Neural progenitor cell (in vitro differentiated cells): ENCODE results near the gene SUSD6. TPM values are rescaled to one million over a fixed set of nuclear protein-coding genes. Genes with fewer than 3 reads are reported as not detected.

Experiments used
- DNase-seq: peaks from one replicate; pipeline ENCODE4 v3.0.0-alpha.2; 2016; ENCODE audit warnings: low spot score
- H2AFZ ChIP-seq: fragments of 200-600 bp; sonication (generic); replicated peaks from 2 replicates; pipeline ENCODE4 v1.6.1; 2016; ENCODE audit warnings: antibody characterized with exemption
- H3F3A ChIP-seq: fragments of 200-600 bp; sonication (generic); 2 replicates; pipeline ENCODE4 v1.6.1; 2016; ENCODE audit warnings: antibody characterized with exemption, low read depth
- H3K27ac ChIP-seq: fragments of 200-600 bp; sonication (generic); 2 replicates; pipeline ENCODE4 v1.5.1; 2016; ENCODE audit warnings: mild to moderate bottlenecking
- H3K27me3 ChIP-seq: fragments of 200-600 bp; sonication (generic); 2 replicates; pipeline ENCODE4 v1.6.1; 2016; ENCODE audit warnings: mild to moderate bottlenecking, moderate library complexity
- H3K36me3 ChIP-seq: fragments of 200-600 bp; sonication (generic); 2 replicates; pipeline ENCODE4 v1.5.1; 2016
- H3K4me1 ChIP-seq: fragments of 200-600 bp; sonication (generic); 2 replicates; pipeline ENCODE4 v1.6.1; 2016; ENCODE audit warnings: mixed run types
- H3K4me2 ChIP-seq: fragments of 200-600 bp; sonication (generic); 2 replicates; pipeline ENCODE4 v1.6.1; 2016
- H3K4me3 ChIP-seq: fragments of 200-600 bp; sonication (generic); 2 replicates; pipeline ENCODE4 v1.5.1; 2016
- H3K79me2 ChIP-seq: fragments of 200-600 bp; sonication (generic); 2 replicates; pipeline ENCODE4 v1.6.1; 2016; ENCODE audit warnings: low read depth
- H3K9ac ChIP-seq: fragments of 200-600 bp; sonication (generic); 2 replicates; pipeline ENCODE4 v1.6.1; 2016
- H3K9me3 ChIP-seq: fragments of 200-600 bp; sonication (generic); 2 replicates; pipeline ENCODE4 v1.5.1; 2016; ENCODE audit warnings: low read depth
- H4K20me1 ChIP-seq: fragments of 200-600 bp; sonication (generic); 2 replicates; pipeline ENCODE4 v1.6.1; 2016; ENCODE audit warnings: low read depth
- H3K27ac Mint-ChIP-seq: 3 replicates; pipeline ENCODE4 v1.8.0; 2021; ENCODE audit warnings: mixed read lengths
- H3K27me3 Mint-ChIP-seq: 2 replicates; pipeline ENCODE4 v1.8.0; 2022; ENCODE audit warnings: low read depth, mild to moderate bottlenecking, inconsistent platforms, moderate library complexity, mixed read lengths; ENCODE audit not compliant: insufficient read depth
- H3K36me3 Mint-ChIP-seq: 3 replicates; pipeline ENCODE4 v1.8.0; 2021; ENCODE audit warnings: mixed read lengths
- H3K4me1 Mint-ChIP-seq: 3 replicates; pipeline ENCODE4 v1.8.0; 2021; ENCODE audit warnings: mixed read lengths
- H3K4me3 Mint-ChIP-seq: 3 replicates; pipeline ENCODE4 v1.8.0; 2021; ENCODE audit warnings: mild to moderate bottlenecking, moderate library complexity, mixed read lengths
- H3K9me3 Mint-ChIP-seq: 3 replicates; pipeline ENCODE4 v1.8.0; 2020; ENCODE audit warnings: mixed read lengths
- EZH2 ChIP-seq: fragments of 200-600 bp; sonication (generic); IDR thresholded peaks from 2 replicates; pipeline ENCODE4 v1.6.1; 2017; ENCODE audit warnings: antibody characterized with exemption, mild to moderate bottlenecking, moderate library complexity
- EZH2phosphoT487 ChIP-seq: fragments of 200-600 bp; sonication (generic); IDR thresholded peaks from 2 replicates; pipeline ENCODE4 v1.6.1; 2017; ENCODE audit warnings: antibody characterized with exemption
- total RNA-seq: library from RNA; depleted of rRNA; stranded (reverse); fragments of >200 nt; gene quantifications from 2 replicates; pipeline ENCODE4 v1.2.3, GENCODE V29; 2015; ENCODE audit warnings: low replicate concordance
- TF ChIP-seq, protein P1 (sequence below): fragments of 200-600 bp; sonication (generic); IDR thresholded peaks from 2 replicates; pipeline ENCODE4 v1.5.1; 2017; ENCODE audit warnings: antibody characterized with exemption, mild to moderate bottlenecking

SUSD6 gene
- total RNA-seq, 1 donor from 2014 or later = 6.3 TPM

DNA sequence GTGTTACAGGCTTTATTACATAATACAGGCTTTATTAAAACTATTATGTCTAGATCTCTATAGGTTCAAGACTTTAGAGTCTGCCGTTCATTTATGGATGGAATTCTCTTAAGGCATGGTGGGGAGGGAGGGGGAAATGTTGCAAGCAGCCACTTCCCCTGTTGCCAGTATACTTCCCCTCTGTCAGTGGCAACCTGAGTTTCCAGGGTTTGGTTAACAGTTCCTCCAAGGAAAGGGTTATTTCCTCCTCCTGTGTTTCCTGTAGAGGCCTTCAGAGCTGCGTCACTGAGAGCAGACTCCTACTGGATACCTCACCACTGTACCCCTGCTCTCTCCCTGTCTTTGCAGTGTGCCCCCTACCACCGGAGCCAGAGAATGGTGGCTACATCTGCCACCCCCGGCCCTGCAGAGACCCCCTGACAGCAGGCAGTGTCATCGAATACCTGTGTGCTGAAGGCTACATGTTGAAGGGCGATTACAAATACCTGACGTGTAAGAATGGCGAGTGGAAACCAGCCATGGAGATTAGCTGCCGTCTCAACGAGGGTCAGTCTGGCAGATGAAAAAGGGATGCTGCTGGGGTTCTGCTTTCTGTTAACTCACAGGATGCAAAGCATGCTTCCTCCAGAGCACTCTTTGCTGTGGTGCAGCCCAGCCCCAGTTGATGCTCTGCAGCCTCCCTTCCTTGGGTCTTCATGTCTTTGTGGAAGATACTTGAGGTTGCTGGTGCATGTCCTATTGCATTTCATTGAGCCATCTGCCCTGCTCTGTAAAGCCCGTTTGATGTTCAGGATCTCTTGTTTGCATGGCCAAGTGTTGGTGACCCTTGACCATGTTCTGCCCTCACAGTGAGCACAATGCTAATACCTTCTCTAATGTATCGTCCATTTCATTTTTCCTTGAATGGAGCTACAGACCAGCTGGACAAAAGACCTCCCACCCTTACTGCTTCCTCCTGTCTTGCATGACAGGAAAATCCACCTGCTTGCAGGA lies 91.9 kb downstream of the SUSD6 start:
- no peak for DNase-seq
- H3K9ac ChIP-seq = no peak overlapping the region
- no peak overlapping the region for H2AFZ ChIP-seq
- Mint-ChIP-seq H3K9me3 (no peaks in the 10 kb centered on the region), H3K36me3 (peaks cover 2% of the 10 kb centered on the region), H3K27me3 (no peaks in the 10 kb centered on the region), H3K4me3 (no peak overlapping the region), H3K27ac (peak overlapping the region; percentile 10), H3K4me1 (peaks cover 49% of the 10 kb centered on the region)
- H3K4me3 ChIP-seq = no peak overlapping the region
- no peaks in the 10 kb centered on the region for H3K9me3 ChIP-seq
- H3K4me1 ChIP-seq = peaks cover 32% of the 10 kb centered on the region
- no peaks in the 10 kb centered on the region for H4K20me1 ChIP-seq
- peaks cover 27% of the 10 kb centered on the region for H3F3A ChIP-seq
- no peak overlapping the region for H3K27ac ChIP-seq
- peaks cover 3% of the 10 kb centered on the region for H3K79me2 ChIP-seq
- TF ChIP-seq, protein P1, sequence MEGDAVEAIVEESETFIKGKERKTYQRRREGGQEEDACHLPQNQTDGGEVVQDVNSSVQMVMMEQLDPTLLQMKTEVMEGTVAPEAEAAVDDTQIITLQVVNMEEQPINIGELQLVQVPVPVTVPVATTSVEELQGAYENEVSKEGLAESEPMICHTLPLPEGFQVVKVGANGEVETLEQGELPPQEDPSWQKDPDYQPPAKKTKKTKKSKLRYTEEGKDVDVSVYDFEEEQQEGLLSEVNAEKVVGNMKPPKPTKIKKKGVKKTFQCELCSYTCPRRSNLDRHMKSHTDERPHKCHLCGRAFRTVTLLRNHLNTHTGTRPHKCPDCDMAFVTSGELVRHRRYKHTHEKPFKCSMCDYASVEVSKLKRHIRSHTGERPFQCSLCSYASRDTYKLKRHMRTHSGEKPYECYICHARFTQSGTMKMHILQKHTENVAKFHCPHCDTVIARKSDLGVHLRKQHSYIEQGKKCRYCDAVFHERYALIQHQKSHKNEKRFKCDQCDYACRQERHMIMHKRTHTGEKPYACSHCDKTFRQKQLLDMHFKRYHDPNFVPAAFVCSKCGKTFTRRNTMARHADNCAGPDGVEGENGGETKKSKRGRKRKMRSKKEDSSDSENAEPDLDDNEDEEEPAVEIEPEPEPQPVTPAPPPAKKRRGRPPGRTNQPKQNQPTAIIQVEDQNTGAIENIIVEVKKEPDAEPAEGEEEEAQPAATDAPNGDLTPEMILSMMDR = no peak
- TF ChIP-seq EZH2 (no peak), EZH2phosphoT487 (no peak)
- H3K4me2 ChIP-seq = no peak overlapping the region
- no peaks in the 10 kb centered on the region for H3K36me3 ChIP-seq
- H3K27me3 ChIP-seq = no peaks in the 10 kb centered on the region

DNA sequence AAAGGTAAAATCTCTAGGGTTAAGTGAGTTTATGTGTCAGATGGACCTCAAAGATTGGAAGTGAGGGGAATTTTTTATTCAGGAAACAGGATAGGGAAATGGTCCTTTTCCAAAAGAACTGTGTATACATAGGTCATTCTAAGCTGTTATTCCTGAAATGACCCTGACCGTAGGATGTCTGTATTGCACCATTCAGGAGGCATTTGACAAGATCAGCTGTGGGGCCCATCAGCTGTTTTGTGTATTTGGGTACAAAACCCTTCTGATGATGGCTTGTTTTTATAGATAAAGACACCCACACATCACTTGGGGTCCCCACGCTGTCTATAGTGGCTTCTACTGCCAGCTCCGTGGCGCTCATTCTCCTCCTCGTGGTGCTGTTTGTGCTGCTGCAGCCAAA lies 92.9 kb downstream of the SUSD6 start:
- Histone ChIP-seq H3K9ac (no peak overlapping the region), H3K4me2 (no peak overlapping the region), H3F3A (peaks cover 26% of the 10 kb centered on the region), H3K79me2 (no peaks in the 10 kb centered on the region), H3K4me1 (peaks cover 35% of the 10 kb centered on the region), H3K9me3 (no peaks in the 10 kb centered on the region), H4K20me1 (no peaks in the 10 kb centered on the region), H2AFZ (no peak overlapping the region), H3K36me3 (no peaks in the 10 kb centered on the region), H3K4me3 (no peak overlapping the region), H3K27me3 (no peaks in the 10 kb centered on the region), H3K27ac (no peak overlapping the region)
- H3K27ac Mint-ChIP-seq = no peak overlapping the region
- TF ChIP-seq EZH2 = no peak
- TF ChIP-seq, protein P1 = no peak
- TF ChIP-seq EZH2phosphoT487 = no peak
- peaks cover 3% of the 10 kb centered on the region for H3K27me3 Mint-ChIP-seq
- H3K9me3 Mint-ChIP-seq = no peaks in the 10 kb centered on the region
- no peak for DNase-seq
- H3K4me3 Mint-ChIP-seq = no peak overlapping the region
- peaks cover 2% of the 10 kb centered on the region for H3K36me3 Mint-ChIP-seq
- H3K4me1 Mint-ChIP-seq = peaks cover 53% of the 10 kb centered on the region

DNA sequence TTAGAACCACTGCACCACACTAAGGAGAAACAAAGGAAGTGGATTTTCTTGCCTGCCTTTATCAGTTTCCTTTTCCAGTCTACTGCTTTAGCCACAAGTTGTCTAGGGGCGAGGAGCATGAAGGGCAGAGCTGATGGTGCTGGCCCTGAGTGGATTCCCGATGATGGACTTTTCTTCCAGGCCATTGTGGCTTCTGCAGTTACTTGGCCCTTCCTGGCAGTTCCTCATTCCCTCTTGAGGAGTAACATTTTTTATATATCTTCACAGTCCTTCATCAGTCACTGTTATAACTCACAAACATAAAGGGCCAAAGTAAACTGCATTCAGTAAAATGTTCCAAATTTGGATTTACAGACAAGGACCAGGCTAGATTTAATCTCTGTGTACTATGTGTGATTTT lies 94.3 kb downstream of the SUSD6 start:
- H3K4me2 ChIP-seq = no peak overlapping the region
- H4K20me1 ChIP-seq = no peaks in the 10 kb centered on the region
- H3K79me2 ChIP-seq = no peaks in the 10 kb centered on the region
- H3K27me3 ChIP-seq = no peaks in the 10 kb centered on the region
- TF ChIP-seq EZH2phosphoT487 (no peak), EZH2 (no peak)
- TF ChIP-seq, protein P1 = no peak
- H3K4me3 ChIP-seq = no peak overlapping the region
- no peaks in the 10 kb centered on the region for H3K36me3 ChIP-seq
- Mint-ChIP-seq H3K4me3 (no peak overlapping the region), H3K27me3 (peaks cover 3% of the 10 kb centered on the region), H3K4me1 (peaks cover 57% of the 10 kb centered on the region), H3K27ac (no peak overlapping the region), H3K36me3 (peaks cover 2% of the 10 kb centered on the region), H3K9me3 (no peaks in the 10 kb centered on the region)
- H2AFZ ChIP-seq = no peak overlapping the region
- peaks cover 32% of the 10 kb centered on the region for H3K4me1 ChIP-seq
- no peak overlapping the region for H3K9ac ChIP-seq
- no peak overlapping the region for H3K27ac ChIP-seq
- H3F3A ChIP-seq = peaks cover 19% of the 10 kb centered on the region
- DNase-seq = no peak
- no peaks in the 10 kb centered on the region for H3K9me3 ChIP-seq
